GM18507 (cell line): Measurements from ENCODE around the gene ANXA3.
A peak's percentile ranks its signal among the peaks of the same experiment; 100 is the strongest.

Experiments used
- DNase-seq: peaks from one replicate; pipeline ENCODE4 v3.0.0; 2011; ENCODE audit warnings: low read depth; ENCODE audit not compliant: insufficient read length; ENCODE audit errors: extremely low spot score
- FAIRE-seq: peaks from 2 replicates; lab custom pipeline; 2011; peaks lifted over from hg19 to GRCh38; lab: Jason Lieb, UNC

The ANXA3 gene

GRCh38 chr4:78629991-78630541, 78.5 kb downstream of the ANXA3 start:
- DNase-seq (no peak), FAIRE-seq (peak; percentile 21)

- FAIRE-seq (no peak), DNase-seq (no peak)
Measured at GRCh38 chr4:78630615-78631014, 79.0 kb downstream of the ANXA3 start.

GRCh38 chr4:78634011-78634664, 82.6 kb downstream of the ANXA3 start:
- no peak for DNase-seq
- FAIRE-seq, result peak; percentile 56

GRCh38 chr4:78638337-78639172, 87.0 kb downstream of the ANXA3 start:
- FAIRE-seq (peak; percentile 87), DNase-seq (no peak)

GRCh38 chr4:78640714-78641113, 89.1 kb downstream of the ANXA3 start:
- no peak for DNase-seq
- FAIRE-seq, result no peak

- peak; percentile 5 for FAIRE-seq
Measured at GRCh38 chr4:78642934-78643333, 91.4 kb downstream of the ANXA3 start.

GRCh38 chr4:78644063-78644691, 92.6 kb downstream of the ANXA3 start:
- no peak for DNase-seq
- FAIRE-seq, result no peak

More at GRCh38 chr4:78642934-78643333, 91.4 kb downstream of the ANXA3 start:
- DNase-seq, result no peak

- DNase-seq (no peak), FAIRE-seq (peak; percentile 79)
Measured at GRCh38 chr4:78644744-78645330, 93.3 kb downstream of the ANXA3 start.

- DNase-seq (no peak), FAIRE-seq (peak; percentile 63)
Measured at GRCh38 chr4:78645853-78646757, 94.5 kb downstream of the ANXA3 start.

- FAIRE-seq, result no peak
- no peak for DNase-seq
Measured at GRCh38 chr4:78647272-78647671, 95.7 kb downstream of the ANXA3 start.

GRCh38 chr4:78648640-78649363, 97.2 kb downstream of the ANXA3 start:
- no peak for FAIRE-seq
- DNase-seq, result no peak

GRCh38 chr4:78650106-78651024, 98.8 kb downstream of the ANXA3 start:
- FAIRE-seq, result no peak
- DNase-seq, result no peak

GRCh38 chr4:78651250-78651860, 99.8 kb downstream of the ANXA3 start:
- FAIRE-seq (no peak), DNase-seq (no peak)

- DNase-seq, result no peak
- FAIRE-seq, result no peak
Measured at GRCh38 chr4:78652282-78652876, 100.8 kb downstream of the ANXA3 start.

GRCh38 chr4:78653655-78654054, 102.1 kb downstream of the ANXA3 start:
- no peak for DNase-seq
- peak; percentile 64 for FAIRE-seq

- FAIRE-seq (no peak), DNase-seq (no peak)
Measured at GRCh38 chr4:78654807-78655206, 103.2 kb downstream of the ANXA3 start.
